Measurements from ENCODE around the gene HOXD4. TPM values are rescaled to one million over a fixed set of nuclear protein-coding genes. Genes with fewer than 3 reads are reported as not detected.

Gene HOXD4
- total and polyA plus RNA-seq, 2 of the 4 experiments (the other 2 are of a cell fraction): not detected

DNA sequence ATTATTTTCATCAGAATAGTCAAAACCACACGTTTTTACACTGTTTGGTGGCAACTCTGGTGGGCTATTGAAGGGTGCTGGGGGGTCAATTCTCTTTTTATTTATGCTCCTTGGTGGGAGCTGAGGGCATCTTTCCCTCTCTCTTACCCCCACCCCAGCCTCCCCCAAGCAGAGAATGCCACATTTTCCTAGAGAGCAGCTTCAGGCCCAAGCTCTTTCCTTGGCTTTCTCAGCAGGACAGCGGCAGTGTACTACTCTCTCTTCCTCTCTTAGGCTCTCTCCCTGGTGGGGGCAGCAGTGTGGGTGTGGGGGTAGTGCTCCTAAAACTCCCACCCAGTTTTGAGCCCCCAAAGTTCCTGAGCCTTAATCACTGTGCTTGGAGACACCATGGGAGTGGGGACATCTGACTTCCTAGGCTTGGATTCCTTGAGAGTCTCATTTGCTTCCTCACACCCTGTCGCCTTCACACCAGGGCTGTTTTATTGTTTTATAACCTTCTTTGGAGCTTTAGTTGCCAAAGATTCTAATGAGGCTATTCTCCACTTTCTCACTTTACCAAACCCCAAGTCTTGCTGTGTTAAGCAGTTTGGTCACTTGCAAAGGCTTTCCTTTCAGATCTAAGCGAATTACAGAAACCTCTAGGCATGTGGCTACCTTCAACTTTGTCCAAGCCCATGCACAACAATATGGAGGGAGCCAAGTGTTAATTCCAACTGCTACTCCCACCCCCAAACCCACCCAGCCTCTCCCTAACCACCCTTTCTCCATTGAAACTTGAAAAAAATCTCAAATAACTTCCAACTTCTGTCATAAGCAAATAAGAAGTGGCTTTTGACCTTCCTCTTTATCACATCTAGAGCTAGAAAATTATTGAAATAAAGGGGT is 6.0 kb upstream of the HOXD4 start:
- H3K9ac ChIP-seq (ENCODE audit: low read depth, low read length): no peak overlapping the region
- no peak overlapping the region for H2AK9ac ChIP-seq (replicated peaks; ENCODE audit: low read depth, low read length, poor library complexity)
- no peak for DNase-seq
- H3K4ac ChIP-seq (ENCODE audit: low read depth, low read length): no peak overlapping the region
- 0% methylated on average over 1 of the region's 4 CpGs; no CpG with 5 or more reads in 1 of the 2 experiments for WGBS, 2 experiments (ENCODE audit: extremely low coverage in 2 of 2, insufficient read length in 1 of 2)
- H4K8ac ChIP-seq (ENCODE audit: low read depth in 2 of 2, low read length in 2 of 2): no peak overlapping the region
- dilution Hi-C loops (cut with HindIII; ENCODE audit: low sequenced_read_pairs, unreplicated experiment) (no loop called here), in situ Hi-C loops (cut with MboI; ENCODE audit: low sequenced_read_pairs) (no loop called here), intact Hi-C loops (cut with micrococcal nuclease) (no loop called here)
- no peak overlapping the region for H2AFZ ChIP-seq (replicated peaks; ENCODE audit: low read length, poor library complexity)
- no peak overlapping the region for H3K27ac ChIP-seq (ENCODE audit: insufficient read depth, low read length)
- no peak overlapping the region for H2BK20ac ChIP-seq (ENCODE audit: low read depth, low read length)
- no peak overlapping the region for H3K23ac ChIP-seq (ENCODE audit: low read depth, low read length)
- H2BK15ac ChIP-seq (ENCODE audit: low read depth, low read length): no peak overlapping the region
- H4K5ac ChIP-seq (ENCODE audit: low read depth, low read length): no peak overlapping the region
- no peak overlapping the region for H2BK5ac ChIP-seq (ENCODE audit: low read depth, low read length, poor library complexity, severe bottlenecking)
- no peaks in the 10 kb centered on the region for H3K36me3 ChIP-seq (ENCODE audit: control insufficient read depth, insufficient read depth, low read length)
- ChIA-PET POLR2A (ENCODE audit: unreplicated experiment) (no interaction called here), CTCF (interaction anchor here (0.5 to 1.8 kb wide), 3 partner anchors 299 to 442 kb away, joined by 3 to 7 read pairs (median 3); no protein-coding TSS in a partner anchor)
- H4K91ac ChIP-seq (ENCODE audit: insufficient read depth, low read depth, low read length): no peak overlapping the region
- TF ChIP-seq, protein P1, sequence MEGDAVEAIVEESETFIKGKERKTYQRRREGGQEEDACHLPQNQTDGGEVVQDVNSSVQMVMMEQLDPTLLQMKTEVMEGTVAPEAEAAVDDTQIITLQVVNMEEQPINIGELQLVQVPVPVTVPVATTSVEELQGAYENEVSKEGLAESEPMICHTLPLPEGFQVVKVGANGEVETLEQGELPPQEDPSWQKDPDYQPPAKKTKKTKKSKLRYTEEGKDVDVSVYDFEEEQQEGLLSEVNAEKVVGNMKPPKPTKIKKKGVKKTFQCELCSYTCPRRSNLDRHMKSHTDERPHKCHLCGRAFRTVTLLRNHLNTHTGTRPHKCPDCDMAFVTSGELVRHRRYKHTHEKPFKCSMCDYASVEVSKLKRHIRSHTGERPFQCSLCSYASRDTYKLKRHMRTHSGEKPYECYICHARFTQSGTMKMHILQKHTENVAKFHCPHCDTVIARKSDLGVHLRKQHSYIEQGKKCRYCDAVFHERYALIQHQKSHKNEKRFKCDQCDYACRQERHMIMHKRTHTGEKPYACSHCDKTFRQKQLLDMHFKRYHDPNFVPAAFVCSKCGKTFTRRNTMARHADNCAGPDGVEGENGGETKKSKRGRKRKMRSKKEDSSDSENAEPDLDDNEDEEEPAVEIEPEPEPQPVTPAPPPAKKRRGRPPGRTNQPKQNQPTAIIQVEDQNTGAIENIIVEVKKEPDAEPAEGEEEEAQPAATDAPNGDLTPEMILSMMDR (conservative IDR thresholded peaks at IDR 0.05; ENCODE audit: low read depth, low read length): no peak
- TF ChIP-seq RCOR1 (IDR thresholded peaks at IDR 0.05; ENCODE audit: insufficient replicate concordance, low read length) (no peak), SMC3 (IDR thresholded peaks at IDR 0.05; ENCODE audit: low read depth, low read length) (no peak), CHD1 (IDR thresholded peaks at IDR 0.05; ENCODE audit: low read depth, low read length) (no peak)
- H3K27me3 ChIP-seq (ENCODE audit: control insufficient read depth, insufficient read depth, low read length): peaks cover 68% of the 10 kb centered on the region
- no peak overlapping the region for H2AK5ac ChIP-seq (ENCODE audit: low read depth, low read length)
- no peak overlapping the region for H3K4me2 ChIP-seq (ENCODE audit: low read depth, low read length)
- H2BK120ac ChIP-seq (ENCODE audit: low read depth, low read length): no peak overlapping the region
- H3K4me3 ChIP-seq (ENCODE audit: insufficient read depth, low read depth, low read length): no peak overlapping the region
- H3K9me3 ChIP-seq (ENCODE audit: control insufficient read depth, insufficient read depth, low read length): peaks cover 3% of the 10 kb centered on the region; the same call in 1 of the 2 replicates
- no peak for ATAC-seq (ENCODE audit: low read depth)
- H4K20me1 ChIP-seq (ENCODE audit: insufficient read depth, low read length): no peaks in the 10 kb centered on the region
- no peaks in the 10 kb centered on the region for H3K79me1 ChIP-seq (ENCODE audit: low read depth in 1 of 2, low read length in 2 of 2)
- H3K56ac ChIP-seq (ENCODE audit: extremely low read depth, insufficient read depth, low read length): no peak overlapping the region
- BruUV-seq (replicated peaks): no TSS peak
- H3K18ac ChIP-seq (ENCODE audit: low read depth, low read length): no peak overlapping the region
- H3K9me1 ChIP-seq (ENCODE audit: insufficient read depth, low read length): no peaks in the 10 kb centered on the region
- no peak overlapping the region for H3K14ac ChIP-seq (replicated peaks; ENCODE audit: low read depth, low read length)
- no peaks in the 10 kb centered on the region for H3K4me1 ChIP-seq (ENCODE audit: control insufficient read depth, insufficient read depth, low read length)
